SU-DHL-6 (cell line): ENCODE results near the gene CDC25B.

ENCODE experiments used
- H2AFZ ChIP-seq: fragments of 200-600 bp; sonication (generic); 2 replicates; pipeline ENCODE4 v1.6.1; 2014; ENCODE audit warnings: low read depth, mild to moderate bottlenecking, moderate library complexity, mixed read lengths, antibody characterized with exemption, low read length; ENCODE audit not compliant: severe bottlenecking
- H3F3A ChIP-seq: fragments of 200-600 bp; shearing (Covaris generic); 2 replicates; pipeline ENCODE4 v1.6.0; 2016; ENCODE audit warnings: antibody characterized with exemption, mild to moderate bottlenecking; ENCODE audit not compliant: insufficient read depth
- H3K27ac ChIP-seq: fragments of 200-600 bp; sonication (generic); 2 replicates; pipeline ENCODE4 v1.5.1; 2016; ENCODE audit warnings: low read depth, mild to moderate bottlenecking, low read length, moderate library complexity, mixed read lengths
- H3K27me3 ChIP-seq: fragments of 200-600 bp; sonication (generic), shearing (Covaris generic); 2 replicates; pipeline ENCODE4 v1.6.0; 2014; ENCODE audit warnings: mild to moderate bottlenecking, low read length
- H3K36me3 ChIP-seq: fragments of 200-600 bp; sonication (generic); 2 replicates; pipeline ENCODE4 v1.6.1; 2014; ENCODE audit warnings: mild to moderate bottlenecking, low read length, mixed read lengths
- H3K4me2 ChIP-seq: fragments of 300-600, 200-600 bp; shearing (Covaris generic), sonication (generic); 2 replicates; pipeline ENCODE4 v1.6.0; 2014; ENCODE audit warnings: low read length, low read depth, mild to moderate bottlenecking; ENCODE audit not compliant: poor library complexity, severe bottlenecking
- H3K4me3 ChIP-seq: fragments of 200-600 bp; sonication (generic); 2 replicates; pipeline ENCODE4 v1.5.1; 2014; ENCODE audit warnings: antibody characterized with exemption, low read length, mild to moderate bottlenecking, mixed read lengths; ENCODE audit not compliant: insufficient read depth, poor library complexity, severe bottlenecking
- H3K79me2 ChIP-seq: fragments of 200-600 bp; sonication (generic); 2 replicates; pipeline ENCODE4 v1.6.1; 2014; ENCODE audit warnings: mild to moderate bottlenecking, low read length, moderate library complexity; ENCODE audit not compliant: insufficient read depth
- H3K9ac ChIP-seq: fragments of 200-600 bp; sonication (generic); 2 replicates; pipeline ENCODE4 v1.7.0; 2014; ENCODE audit warnings: mild to moderate bottlenecking, low read length
- H3K9me2 ChIP-seq: fragments of 200-600 bp; sonication (generic); replicated peaks from 2 replicates; pipeline ENCODE4 v1.6.1; 2014; ENCODE audit warnings: low read length; ENCODE audit not compliant: insufficient read depth
- H3K9me3 ChIP-seq: fragments of 200-600 bp; sonication (generic); 2 replicates; pipeline ENCODE4 v1.6.1; 2014; ENCODE audit warnings: low read length, mixed read lengths; ENCODE audit not compliant: insufficient read depth
- H4K20me1 ChIP-seq: fragments of 200-600 bp; sonication (generic); 2 replicates; pipeline ENCODE4 v1.6.1; 2014; ENCODE audit warnings: low read depth, mild to moderate bottlenecking, antibody characterized with exemption, low read length, moderate library complexity, mixed read lengths
- CTCF ChIP-seq: fragments of 200-600 bp; sonication (generic); IDR thresholded peaks from one replicate; pipeline ENCODE4 v1.5.1; 2017; ENCODE audit warnings: antibody characterized with exemption, mild to moderate bottlenecking, low read length, moderate library complexity; ENCODE audit not compliant: insufficient read depth, poor library complexity, severe bottlenecking
- EZH2phosphoT487 ChIP-seq: fragments of 200-600 bp; sonication (generic), shearing (Covaris generic); conservative IDR thresholded peaks from 2 replicates; pipeline ENCODE4 v1.6.1; 2018; ENCODE audit warnings: mild to moderate bottlenecking, antibody characterized with exemption, low read length, moderate library complexity, mixed read lengths

CDC25B gene

GRCh38 chr20:3766422-3767109 lies 29.5 kb upstream of the CDC25B start:
- H3K79me2 ChIP-seq = peaks cover 34% of the 10 kb centered on the region
- peak overlapping the region; percentile 92 for H3K9ac ChIP-seq
- H3K9me2 ChIP-seq = no peaks in the 10 kb centered on the region
- no peak overlapping the region for H2AFZ ChIP-seq
- H3K4me3 ChIP-seq = peak overlapping the region; percentile 97
- H3K4me2 ChIP-seq = peak overlapping the region; percentile 80
- H3K27ac ChIP-seq = no peak overlapping the region
- no peaks in the 10 kb centered on the region for H3K27me3 ChIP-seq
- no peaks in the 10 kb centered on the region for H4K20me1 ChIP-seq
- TF ChIP-seq CTCF (no peak), EZH2phosphoT487 (no peak)
- no peaks in the 10 kb centered on the region for H3K9me3 ChIP-seq
- no peaks in the 10 kb centered on the region for H3K36me3 ChIP-seq
- peaks cover 7% of the 10 kb centered on the region; the same call in 1 of the 2 replicates for H3F3A ChIP-seq

GRCh38 chr20:3767110-3767426 lies 29.0 kb upstream of the CDC25B start:
- no peaks in the 10 kb centered on the region for H3K9me3 ChIP-seq
- no peak overlapping the region for H3K27ac ChIP-seq
- peak overlapping the region; percentile 80 for H3K4me2 ChIP-seq
- H3F3A ChIP-seq = peaks cover 7% of the 10 kb centered on the region; the same call in 1 of the 2 replicates
- no peaks in the 10 kb centered on the region for H3K27me3 ChIP-seq
- peak overlapping the region; percentile 92 for H3K9ac ChIP-seq
- no peak for TF ChIP-seq CTCF
- no peak for TF ChIP-seq EZH2phosphoT487
- no peaks in the 10 kb centered on the region for H4K20me1 ChIP-seq
- H2AFZ ChIP-seq = peak overlapping the region; percentile 78
- no peaks in the 10 kb centered on the region for H3K36me3 ChIP-seq
- no peaks in the 10 kb centered on the region for H3K9me2 ChIP-seq
- peak overlapping the region; percentile 97 for H3K4me3 ChIP-seq
- H3K79me2 ChIP-seq = peaks cover 30% of the 10 kb centered on the region

- TF ChIP-seq CTCF (no peak), EZH2phosphoT487 (no peak)
- Histone ChIP-seq H3K27me3 (no peaks in the 10 kb centered on the region), H3K27ac (peak within 1 kb of the TSS; percentile 30), H3K36me3 (no peaks in the 10 kb centered on the region), H3K79me2 (peaks cover 30% of the 10 kb centered on the region), H3F3A (peaks cover 7% of the 10 kb centered on the region; the same call in 1 of the 2 replicates), H3K4me2 (peak within 1 kb of the TSS; percentile 80), H4K20me1 (no peaks in the 10 kb centered on the region), H3K4me3 (peak within 1 kb of the TSS; percentile 97), H3K9ac (peak within 1 kb of the TSS; percentile 92), H3K9me3 (no peaks in the 10 kb centered on the region), H2AFZ (peak within 1 kb of the TSS; percentile 78), H3K9me2 (no peaks in the 10 kb centered on the region)
These were observed 28.4 kb upstream of the CDC25B start, which contains the start of gene ADISSP for GRCh38 chr20:3767427-3768341. TSS of gene ADISSP (minus strand) at chr20:3767753. CDS start at chr20:3760100, 7,653 bp downstream.
